GM10847 (cell line): ENCODE data around the gene GPR137.

Experiments used
- POLR2A ChIP-seq: IDR thresholded peaks from 2 replicates; pipeline ENCODE4 v1.6.1; 2011; ENCODE audit not compliant: insufficient read length; ENCODE audit errors: extremely low read depth

The GPR137 gene

GRCh38 chr11:64324692-64325469, 39.2 kb downstream of the GPR137 start:
- TF ChIP-seq POLR2A: no peak

DNA sequence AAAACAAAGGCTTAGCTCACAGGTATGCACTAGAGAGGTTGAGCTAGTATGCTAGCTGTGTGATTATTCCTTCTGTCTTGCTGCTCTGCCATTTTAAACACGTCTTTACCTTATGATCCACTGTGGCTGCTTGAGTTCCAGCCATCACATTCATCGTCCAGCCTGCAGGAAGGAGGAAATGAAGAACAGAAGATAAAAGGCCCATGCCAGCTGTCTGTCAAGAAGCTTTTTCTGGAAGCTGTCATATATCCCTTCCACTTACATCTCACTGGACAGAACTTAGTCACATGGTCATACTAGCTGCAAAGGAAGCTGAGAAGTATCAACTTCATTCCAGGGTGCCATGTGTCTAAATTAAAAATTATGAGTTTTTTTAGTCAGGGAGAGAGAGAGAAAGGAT, 41.7 kb downstream of the GPR137 start:
- no peak for TF ChIP-seq POLR2A

DNA sequence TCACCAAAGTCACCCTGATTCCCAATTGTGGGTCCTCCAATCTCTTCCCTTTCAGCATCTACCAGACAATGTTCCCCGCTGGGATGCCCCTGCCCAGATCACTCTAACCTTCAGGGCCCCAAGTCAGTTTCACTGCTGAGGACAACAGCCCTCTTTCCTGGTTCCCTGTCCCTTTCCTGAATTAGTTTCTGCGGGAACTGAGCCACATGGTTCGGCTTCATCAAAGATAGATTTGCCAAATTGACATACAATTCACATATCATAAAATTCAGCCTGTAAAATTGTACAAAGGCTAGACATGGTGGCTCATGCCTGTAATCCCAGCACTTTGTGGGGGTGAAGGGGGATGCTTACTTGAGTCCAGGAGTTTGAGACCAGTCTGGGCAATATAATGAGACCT, 42.3 kb downstream of the GPR137 start:
- no peak for TF ChIP-seq POLR2A

- TF ChIP-seq POLR2A: no peak
These were observed 45.2 kb downstream of the GPR137 start for GRCh38 chr11:64330888-64331287.

DNA sequence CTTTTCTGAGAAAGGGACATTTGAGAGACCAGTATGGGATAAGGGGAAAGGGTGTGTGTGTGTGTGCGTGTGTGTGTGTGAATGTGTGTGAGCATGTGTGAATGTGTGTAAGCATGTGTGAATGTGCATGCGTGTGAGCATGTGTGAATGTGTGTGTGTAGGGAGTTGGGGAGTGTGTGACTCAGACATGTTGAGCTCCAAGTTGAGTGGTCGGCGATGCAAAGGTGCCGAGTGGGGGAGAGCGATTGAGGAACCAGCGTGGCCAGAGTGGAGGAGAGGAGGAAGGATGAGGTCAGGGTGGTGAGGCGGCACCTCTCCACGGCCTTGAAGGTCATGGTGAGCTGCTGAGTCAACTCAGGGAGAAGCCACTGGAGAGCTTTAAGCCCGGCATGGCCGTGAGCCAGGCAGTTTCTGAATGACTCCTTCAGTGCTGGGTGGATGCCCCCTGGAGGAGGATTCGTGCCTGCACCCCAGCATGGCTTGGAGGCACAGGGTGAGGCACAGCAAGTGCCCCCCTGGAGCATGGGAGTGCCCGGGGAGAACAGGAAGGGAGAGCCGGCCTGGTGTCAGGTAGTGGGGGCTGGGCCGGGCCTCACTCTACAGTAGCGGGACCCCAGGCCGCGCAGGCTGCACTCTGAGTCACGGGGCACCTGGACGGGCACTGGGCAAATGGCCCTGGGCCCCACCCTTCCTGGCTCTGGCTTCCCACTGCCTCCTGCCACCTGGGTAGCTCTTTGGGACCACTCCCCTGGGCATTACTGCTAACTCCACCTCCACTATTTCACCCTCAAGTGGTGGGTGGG, 46.1 kb downstream of the GPR137 start:
- TF ChIP-seq POLR2A: no peak

DNA sequence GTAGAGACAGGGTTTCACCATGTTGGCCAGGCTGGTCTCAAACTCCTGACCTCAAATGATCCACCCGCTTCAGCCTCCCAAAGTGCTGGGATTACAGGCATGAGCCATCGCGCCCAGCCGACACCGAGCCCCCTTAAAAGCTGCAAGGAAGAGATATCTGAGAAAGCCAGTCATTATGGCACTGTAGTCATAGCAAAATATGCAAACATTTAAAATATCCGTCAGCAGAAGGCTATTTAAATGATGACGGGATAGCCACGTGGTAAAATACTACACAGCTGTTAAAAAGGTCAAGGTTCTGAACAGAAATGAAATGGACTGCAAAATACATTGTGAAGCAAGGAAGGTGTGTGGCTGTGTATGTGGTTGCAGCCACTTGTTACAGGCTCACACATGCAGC, 47.9 kb downstream of the GPR137 start:
- no peak for TF ChIP-seq POLR2A

DNA sequence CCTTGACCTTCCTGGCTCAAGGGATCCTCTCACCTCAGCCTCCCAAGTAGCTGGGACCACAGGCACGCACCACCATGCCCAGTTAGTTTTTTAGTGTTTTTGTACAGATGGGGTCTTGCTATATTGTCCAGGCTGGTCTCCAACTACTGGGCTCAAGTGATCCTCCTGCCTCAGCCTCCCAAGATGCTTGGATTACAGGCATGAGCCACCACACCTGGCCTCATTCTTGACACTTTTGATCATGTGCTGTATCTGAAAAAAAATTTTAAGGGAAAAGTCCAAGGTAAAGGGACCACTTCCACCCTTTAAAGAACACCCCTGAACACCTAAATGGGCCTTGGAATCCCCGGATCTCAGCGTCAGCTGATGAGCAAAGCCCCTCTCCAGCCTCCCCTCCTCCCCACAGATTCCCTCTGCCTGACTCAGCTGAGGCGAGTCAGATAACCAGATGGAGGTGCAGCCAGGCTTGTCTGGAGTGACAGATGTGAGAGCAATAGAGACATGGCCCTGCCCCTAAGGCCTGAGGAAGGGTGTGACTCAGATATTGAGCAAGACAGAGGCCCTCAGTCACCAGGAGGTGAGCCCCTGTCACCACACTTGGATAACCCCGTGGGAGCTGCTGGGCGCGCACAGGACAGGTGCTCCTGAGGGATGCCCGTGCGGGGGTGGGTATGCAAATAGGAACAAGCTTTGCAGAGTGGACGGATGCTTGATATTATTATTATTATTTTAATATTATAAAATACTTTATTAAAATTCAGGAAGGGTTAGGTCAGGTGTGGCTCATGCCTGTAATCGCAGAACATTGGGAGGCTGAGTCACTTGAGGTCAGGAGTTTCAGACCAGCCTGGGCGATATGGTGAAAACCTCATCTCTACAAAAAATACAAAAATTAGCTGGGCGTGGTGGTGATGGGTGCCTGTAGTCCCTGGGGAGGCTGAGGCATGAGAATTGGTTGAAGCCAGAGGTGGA, 49.4 kb downstream of the GPR137 start:
- no peak for TF ChIP-seq POLR2A

DNA sequence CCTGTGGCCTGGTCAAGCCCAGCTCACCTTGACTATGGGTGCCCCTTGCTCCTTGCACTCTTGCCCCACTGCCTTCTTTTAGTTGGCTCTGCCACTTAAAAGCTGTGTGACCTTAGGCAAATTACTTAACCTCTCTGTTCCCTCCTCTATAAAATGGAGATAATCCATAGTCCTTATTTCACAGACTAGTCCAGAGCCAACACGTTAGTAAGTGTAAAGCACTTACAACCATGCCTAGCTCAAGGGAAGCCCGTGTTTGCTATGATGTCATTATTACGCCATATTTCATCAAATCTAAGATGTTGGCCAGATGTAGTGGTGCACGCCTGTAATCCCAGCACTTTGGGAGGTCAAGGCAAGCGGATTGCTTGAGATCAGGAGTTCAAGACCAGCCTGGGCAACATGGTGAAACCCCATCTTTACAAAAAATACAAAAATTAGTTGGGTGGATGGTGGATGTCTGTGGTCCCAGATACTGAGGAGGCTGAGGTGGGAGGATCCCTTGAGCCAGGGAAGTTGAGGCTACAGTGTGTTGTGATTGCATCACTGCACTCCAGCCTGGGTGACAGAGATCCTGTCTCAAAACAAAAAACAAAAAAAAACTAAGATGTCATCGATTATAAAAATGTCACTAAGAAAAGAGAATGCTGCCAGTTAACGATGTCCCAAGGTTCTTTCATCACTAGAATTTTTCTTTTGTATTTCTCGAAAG, 52.0 kb downstream of the GPR137 start:
- no peak for TF ChIP-seq POLR2A

DNA sequence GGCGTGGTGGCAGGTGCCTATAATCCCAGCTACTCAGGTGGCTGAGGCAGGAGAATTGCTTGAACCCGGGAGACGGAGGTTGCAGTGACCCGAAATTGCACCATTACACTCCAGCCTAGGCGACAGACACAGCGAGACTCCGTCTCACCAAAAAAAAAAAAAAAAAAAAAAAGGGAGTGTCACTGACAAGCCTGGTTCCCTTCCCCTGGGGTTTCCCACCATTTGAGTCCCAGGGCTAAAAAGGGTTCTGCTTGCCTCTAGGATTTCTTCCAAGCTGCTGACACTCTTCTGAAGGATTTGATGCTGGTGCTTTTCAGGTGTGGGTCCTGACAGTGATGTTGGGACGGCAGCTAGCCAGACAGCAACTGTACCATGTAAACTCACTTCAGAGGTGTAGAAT, 53.1 kb downstream of the GPR137 start:
- no peak for TF ChIP-seq POLR2A
